ENCODE results near the gene WDR77. TPM values are rescaled to one million over a fixed set of nuclear protein-coding genes. Genes with fewer than 3 reads are reported as not detected.

Gene WDR77
- 10 to 100 TPM; 29.9 to 44.0 TPM for total RNA-seq

DNA sequence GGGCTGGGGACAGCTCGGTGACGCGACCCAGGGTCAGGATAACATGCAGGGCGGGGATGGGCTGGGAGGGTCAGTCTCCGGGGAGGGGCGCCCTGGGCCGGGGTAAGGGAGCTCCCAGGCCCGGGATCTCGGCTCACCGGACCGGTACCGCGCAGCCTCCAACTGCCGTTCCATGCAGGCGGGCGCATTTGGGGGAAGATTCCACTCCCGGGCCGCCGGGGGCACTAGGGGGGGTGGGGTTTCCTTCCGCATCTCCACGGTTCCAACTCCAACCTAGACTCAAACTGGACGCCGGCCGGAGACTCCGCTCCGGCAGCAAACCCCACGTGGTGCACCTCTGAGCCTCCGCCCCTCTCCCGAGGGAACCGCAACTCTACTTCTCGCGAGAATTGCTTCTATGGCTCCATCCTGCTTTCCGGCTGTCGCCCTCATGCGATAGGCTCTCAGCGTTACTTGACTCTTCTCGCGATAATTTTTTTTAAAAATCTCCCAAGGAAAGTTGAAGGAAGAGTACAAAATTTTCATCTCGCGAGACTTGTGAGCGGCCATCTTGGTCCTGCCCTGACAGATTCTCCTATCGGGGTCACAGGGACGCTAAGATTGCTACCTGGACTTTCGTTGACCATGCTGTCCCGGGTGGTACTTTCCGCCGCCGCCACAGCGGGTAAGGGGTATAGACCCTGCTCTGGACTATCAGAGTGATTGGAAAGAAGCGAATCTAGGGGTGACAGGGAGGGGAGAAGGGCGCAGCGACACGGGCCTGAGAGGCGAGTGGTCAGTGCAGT is at the start of gene WDR77, which contains the start of gene ATP5PB:
TSS of gene WDR77 (minus strand) at position 339 of the 785 bp plus-strand sequence. CDS start at position 252, 87 bp downstream.
TSS of gene ATP5PB (plus strand) at position 547 of the 785 bp plus-strand sequence. CDS start at position 625, 78 bp downstream.
- no peaks in the 10 kb centered on the region for H3K27me3 ChIP-seq
- H3K4me3 ChIP-seq: peak within 1 kb of the TSS; percentile 72 to 78
- peaks cover 0 to 45% of the 10 kb centered on the region in 2 donors for H3K4me1 ChIP-seq
- peak; percentile 98 for DNase-seq (ENCODE audit: low spot score)
- no peaks in the 10 kb centered on the region for H3K9me3 ChIP-seq
- TF ChIP-seq, protein P1, sequence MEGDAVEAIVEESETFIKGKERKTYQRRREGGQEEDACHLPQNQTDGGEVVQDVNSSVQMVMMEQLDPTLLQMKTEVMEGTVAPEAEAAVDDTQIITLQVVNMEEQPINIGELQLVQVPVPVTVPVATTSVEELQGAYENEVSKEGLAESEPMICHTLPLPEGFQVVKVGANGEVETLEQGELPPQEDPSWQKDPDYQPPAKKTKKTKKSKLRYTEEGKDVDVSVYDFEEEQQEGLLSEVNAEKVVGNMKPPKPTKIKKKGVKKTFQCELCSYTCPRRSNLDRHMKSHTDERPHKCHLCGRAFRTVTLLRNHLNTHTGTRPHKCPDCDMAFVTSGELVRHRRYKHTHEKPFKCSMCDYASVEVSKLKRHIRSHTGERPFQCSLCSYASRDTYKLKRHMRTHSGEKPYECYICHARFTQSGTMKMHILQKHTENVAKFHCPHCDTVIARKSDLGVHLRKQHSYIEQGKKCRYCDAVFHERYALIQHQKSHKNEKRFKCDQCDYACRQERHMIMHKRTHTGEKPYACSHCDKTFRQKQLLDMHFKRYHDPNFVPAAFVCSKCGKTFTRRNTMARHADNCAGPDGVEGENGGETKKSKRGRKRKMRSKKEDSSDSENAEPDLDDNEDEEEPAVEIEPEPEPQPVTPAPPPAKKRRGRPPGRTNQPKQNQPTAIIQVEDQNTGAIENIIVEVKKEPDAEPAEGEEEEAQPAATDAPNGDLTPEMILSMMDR (IDR thresholded peaks at IDR 0.05): no peak
- peak within 1 kb of the TSS; percentile 84 to 87 for H3K27ac ChIP-seq
- H3K36me3 ChIP-seq: peaks cover 6% of the 10 kb centered on the region

DNA sequence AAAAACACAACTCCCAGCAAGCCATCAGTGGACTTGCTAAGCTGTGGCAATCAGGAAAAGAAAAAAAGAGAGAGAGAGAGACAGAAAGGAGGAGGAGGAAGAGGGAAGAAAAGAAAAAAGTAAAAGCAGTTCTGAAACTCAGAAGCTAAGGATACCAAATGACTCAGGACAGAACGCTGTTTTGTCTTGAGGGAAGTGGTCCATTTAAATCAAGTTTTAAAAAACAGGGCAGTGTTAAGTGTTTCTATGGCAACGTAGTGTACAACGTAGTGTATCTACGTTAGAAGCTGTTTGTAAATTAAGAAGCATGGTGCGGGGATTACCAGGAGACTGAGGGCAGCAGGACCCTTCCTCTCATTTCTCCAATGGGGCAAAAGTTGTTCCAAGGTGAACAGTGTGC is 48.5 kb upstream of the WDR77 start:
- TF ChIP-seq, protein P1 (IDR thresholded peaks at IDR 0.05): no peak
- DNase-seq (ENCODE audit: low spot score): no peak
- Histone ChIP-seq H3K4me1 (no peaks in the 10 kb centered on the region), H3K27ac (no peak overlapping the region), H3K27me3 (no peaks in the 10 kb centered on the region), H3K36me3 (no peaks in the 10 kb centered on the region), H3K4me3 (no peak overlapping the region), H3K9me3 (no peaks in the 10 kb centered on the region)

DNA sequence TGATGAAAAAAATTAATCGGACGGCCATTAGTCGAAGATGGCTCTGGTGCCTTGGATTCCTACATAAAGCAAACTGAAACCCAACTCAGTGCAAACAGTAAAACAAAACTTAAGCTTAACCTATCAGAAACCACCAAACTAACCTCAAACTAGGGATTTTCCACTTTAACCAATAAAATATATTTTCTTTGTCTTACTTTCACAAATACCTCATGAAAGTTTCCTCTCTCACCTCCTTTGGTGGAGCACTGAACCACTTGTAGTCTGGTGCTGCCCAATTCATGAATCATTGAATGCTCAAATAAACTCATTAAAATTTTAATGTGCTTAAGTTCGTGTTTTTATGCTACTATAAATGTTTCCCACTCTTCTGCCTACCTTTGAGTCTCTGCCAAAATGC is 47.3 kb upstream of the WDR77 start:
- Histone ChIP-seq H3K27ac (no peak overlapping the region), H3K4me3 (no peak overlapping the region), H3K4me1 (no peaks in the 10 kb centered on the region), H3K9me3 (no peaks in the 10 kb centered on the region), H3K27me3 (no peaks in the 10 kb centered on the region), H3K36me3 (no peaks in the 10 kb centered on the region)
- no peak for DNase-seq (ENCODE audit: low spot score)
- TF ChIP-seq, protein P1 (IDR thresholded peaks at IDR 0.05): no peak

DNA sequence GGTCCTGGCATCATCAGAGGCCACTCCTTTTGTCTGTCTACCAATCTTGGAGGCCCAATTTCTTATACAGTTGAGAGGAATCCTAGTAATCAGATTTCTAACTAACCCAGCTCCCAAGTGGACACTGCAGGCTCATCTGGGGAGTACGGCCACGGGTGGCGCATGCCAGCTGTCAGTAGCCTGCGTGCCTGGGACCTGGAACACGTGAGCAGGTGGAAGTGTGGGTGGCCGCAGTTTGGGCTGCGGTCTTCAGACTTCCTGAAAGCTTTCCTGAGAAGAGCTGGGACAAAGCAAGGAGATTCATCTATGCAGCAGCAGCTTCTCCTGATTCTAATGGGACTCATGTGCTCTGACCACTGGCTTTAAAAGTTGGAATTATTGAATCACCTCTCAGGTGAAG is 42.0 kb upstream of the WDR77 start:
- TF ChIP-seq, protein P1 (IDR thresholded peaks at IDR 0.05): no peak
- DNase-seq (ENCODE audit: low spot score): peak; percentile 57
- no peaks in the 10 kb centered on the region for H3K27me3 ChIP-seq
- H3K4me1 ChIP-seq: no peaks in the 10 kb centered on the region
- H3K9me3 ChIP-seq: no peaks in the 10 kb centered on the region
- H3K36me3 ChIP-seq: no peaks in the 10 kb centered on the region
- no peak overlapping the region for H3K4me3 ChIP-seq
- peak overlapping the region in 1 of 2 donors; percentile 48 for H3K27ac ChIP-seq

DNA sequence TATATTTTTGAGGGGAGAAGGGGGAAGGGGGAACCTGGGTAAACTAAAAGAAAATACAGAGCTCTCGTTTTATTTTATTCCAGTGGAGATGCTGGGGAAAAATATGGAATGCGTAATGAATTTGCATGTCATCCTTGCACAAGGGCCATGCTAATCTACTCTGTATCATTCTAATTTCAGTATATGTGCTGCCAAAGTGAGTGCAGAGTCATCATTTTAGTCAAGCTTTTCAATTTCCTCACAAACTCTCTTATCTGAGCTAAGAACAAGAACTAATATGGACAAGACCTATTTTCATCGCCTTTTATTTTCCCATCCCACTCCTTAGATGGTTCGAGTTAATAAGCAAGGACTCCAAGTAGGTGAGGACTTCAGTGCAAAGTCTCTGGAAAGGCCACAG is 41.2 kb upstream of the WDR77 start:
- TF ChIP-seq, protein P1 (IDR thresholded peaks at IDR 0.05): no peak
- DNase-seq (ENCODE audit: low spot score): no peak
- Histone ChIP-seq H3K27ac (peak overlapping the region; percentile 42 to 48), H3K36me3 (no peaks in the 10 kb centered on the region), H3K4me3 (no peak overlapping the region), H3K9me3 (no peaks in the 10 kb centered on the region), H3K27me3 (no peaks in the 10 kb centered on the region), H3K4me1 (no peaks in the 10 kb centered on the region)

All from right atrium auricular region (tissue), 2 donors.